ENCODE measurements around the gene LRRC72.

- TF ChIP-seq CTCF (optimal IDR thresholded peaks at IDR 0.05 in 1 of 3, IDR thresholded peaks at IDR 0.05 in 1 of 3, conservative IDR thresholded peaks at IDR 0.05 in 1 of 3; ENCODE audit: extremely low read depth in 1 of 3, insufficient read depth in 2 of 3, low read length in 3 of 3): no peak
- no peak for TF ChIP-seq EZH2 (IDR thresholded peaks at IDR 0.05; ENCODE audit: low read length)
Observed at GRCh38 chr7:16531707-16532106, 5.1 kb downstream of the LRRC72 start.

Data from keratinocyte (primary cell).